DMS153 treated with DMSO at 0.1 percent for 48 hours (cell line): Measurements from ENCODE around the gene ENPP3.
A peak's percentile ranks its signal among the peaks of the same experiment; 100 is the strongest.

ENCODE experiments used
- DNase-seq: peaks from one replicate; lab custom pipeline; 2025; ENCODE audit not compliant: unreplicated experiment; lab: John Stamatoyannopoulos, UW

The ENPP3 gene

DNA sequence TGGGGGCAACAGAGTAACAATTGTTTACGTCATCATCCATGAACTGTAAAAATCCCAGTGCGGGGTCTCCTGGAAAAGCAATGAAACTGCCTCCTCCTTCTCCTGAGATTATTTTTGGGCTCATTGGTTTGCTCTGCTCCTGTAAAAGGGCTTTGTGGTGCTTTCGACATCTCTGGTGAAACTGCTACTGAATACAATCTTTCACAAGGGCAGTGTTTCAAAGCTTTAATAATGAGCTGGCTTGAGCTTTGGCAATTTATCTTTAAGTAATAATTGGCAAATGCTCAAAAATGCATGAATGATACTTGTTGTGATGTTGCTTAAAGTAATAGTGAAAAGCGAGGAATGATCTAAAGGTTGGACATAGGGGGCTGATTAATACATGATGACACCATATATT lies 127.2 kb downstream of the ENPP3 start:
- no peak for DNase-seq

DNA sequence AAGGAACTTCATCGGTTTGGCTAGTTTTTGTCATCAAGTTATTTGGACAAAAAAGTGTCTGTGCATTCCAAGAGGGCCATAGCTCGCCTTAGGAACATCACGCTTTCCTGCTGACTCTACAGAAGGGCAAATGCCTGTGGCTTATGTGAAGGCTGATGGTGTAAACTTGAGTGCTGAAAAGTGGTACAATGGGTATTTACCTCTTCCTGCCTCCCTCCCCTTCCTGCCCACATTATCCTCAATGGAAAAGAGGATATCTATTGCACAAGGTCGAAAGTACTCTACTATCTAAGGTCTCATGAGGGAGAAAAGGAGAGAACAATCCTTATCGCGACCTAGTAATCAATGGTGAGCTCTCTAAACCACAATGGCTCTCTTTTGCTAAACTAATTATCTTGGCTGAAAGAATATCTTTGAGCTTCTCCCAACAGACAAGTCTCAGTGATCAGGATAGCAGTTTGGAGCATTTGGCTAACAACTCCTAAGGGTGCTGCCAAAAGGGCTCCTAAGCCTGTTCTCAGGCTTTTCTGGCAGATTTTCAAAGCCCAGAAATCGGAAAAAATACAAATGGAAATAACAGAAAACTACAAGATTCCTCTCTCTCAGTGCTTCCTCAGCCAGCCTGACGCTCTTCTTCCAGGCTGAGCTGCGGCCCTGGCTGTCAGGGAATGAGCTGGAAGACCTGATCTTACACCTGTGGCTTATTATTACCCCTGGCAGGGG lies 128.1 kb downstream of the ENPP3 start:
- no peak for DNase-seq

GRCh38 chr6:131765804-131766135 lies 128.7 kb downstream of the ENPP3 start:
- no peak for DNase-seq

GRCh38 chr6:131766631-131767030 lies 129.5 kb downstream of the ENPP3 start:
- no peak for DNase-seq

DNA sequence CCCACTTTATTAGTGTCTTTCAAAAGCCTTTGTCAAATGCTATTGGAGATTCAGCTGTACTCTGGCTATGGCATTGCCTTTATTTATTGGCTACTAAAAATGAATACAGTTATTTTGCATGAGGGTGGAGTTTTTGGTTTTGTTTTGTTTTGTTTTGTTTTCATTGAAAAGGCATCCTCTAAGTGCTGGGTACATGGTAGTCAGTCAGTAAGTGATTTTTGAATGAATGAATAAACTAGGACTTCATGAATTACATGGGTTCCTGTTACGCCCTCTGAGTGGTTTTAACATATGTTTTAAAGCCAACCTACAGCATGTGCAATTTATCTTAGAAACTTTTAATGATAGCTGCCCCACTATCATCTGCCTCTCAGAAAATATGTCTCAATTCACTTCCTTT lies 131.9 kb downstream of the ENPP3 start:
- DNase-seq: no peak

DNA sequence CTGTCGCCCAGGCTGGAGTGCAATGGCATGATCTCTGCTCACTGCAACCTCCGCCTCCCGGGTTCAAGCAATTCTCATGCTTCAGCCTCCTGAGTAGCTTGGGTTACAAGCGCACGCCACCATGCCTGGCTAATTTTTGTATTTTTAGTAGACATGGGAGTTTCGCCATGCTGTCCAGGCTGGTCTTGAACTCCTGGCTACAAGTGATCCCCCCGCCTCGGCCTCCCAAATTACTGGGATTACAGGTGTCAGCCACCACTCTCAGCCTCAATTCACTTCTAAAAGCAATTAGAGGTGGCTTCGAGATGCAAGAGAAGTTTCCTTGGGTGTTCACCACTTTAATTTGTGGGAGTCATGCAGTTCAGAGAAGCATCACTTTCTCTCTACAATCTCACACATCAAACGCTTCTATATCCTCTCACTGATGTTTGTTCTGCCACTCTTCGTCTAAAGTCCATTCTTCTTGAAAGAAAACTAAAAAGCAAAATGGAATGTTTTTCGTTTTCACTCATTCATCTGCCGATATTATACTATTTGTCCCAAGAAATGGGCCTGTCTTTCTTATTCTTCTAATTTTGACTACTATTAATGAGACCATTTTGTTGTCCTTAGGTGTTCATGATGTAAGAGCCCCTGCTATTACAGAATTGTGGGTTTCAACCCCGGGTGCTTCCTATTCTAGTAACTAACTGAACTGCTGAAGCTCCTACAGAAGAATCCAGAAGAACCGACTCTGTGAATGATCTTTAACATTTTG lies 132.5 kb downstream of the ENPP3 start:
- no peak for DNase-seq

DNA sequence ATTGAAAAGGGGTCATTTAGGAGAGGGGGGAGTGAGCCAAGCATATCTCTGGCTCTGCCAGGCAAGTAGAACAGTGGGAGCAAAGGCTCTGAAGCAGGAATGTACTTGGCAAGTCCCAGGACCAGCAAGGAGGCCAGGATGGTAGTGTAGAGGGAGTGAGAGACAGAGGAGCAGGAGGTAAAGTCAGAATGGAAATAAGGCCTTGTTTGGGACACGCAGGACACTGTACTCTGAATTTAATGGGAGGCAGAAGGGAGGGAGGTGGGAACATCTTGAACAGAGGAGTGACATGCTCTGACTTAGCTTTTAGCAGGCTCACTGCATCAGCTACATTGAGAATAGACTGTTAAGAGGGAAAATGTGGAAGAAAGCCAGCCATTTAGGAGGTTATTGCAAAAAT lies 133.7 kb downstream of the ENPP3 start:
- DNase-seq: no peak

GRCh38 chr6:131773284-131773950 lies 136.3 kb downstream of the ENPP3 start:
- DNase-seq: no peak

- DNase-seq: no peak
These were observed 138.8 kb downstream of the ENPP3 start for GRCh38 chr6:131775886-131776285.

DNA sequence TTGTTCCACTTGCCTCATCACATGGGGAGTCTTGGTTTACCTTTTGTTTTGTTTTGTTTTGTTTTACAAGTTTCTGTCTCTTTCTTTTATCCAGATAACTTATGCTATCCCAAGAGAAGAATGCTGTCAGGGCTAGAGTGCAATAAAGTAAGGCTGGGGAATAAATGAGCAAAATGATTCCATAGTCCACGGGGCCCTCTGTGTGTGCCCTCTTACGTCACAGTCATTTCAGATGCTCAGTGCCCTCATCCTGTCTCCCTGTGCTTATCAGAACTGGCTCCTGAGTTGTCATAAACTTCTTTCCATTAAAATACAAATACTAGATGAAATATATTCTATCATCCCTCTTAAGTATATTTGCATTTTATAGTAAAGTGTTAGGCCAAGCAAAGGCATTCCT lies 139.9 kb downstream of the ENPP3 start:
- no peak for DNase-seq

DNA sequence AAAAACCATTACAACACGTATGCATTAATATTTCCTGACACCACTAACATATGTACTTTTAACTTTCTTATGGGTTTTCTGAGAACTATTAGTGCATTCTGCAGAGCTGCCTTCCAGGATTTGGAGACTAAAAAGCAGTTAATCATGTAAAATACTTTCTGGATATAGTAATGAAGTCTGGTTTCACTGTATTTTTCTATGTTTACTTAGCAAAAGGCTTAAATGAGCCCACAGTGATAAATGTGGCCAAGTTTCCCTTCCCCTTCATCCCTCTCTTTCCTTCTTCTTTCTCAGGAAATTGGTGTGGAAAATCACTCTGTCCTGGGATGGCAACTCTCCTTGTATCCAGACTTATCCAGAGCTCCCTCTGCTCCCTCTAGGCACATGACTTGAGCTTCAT lies 141.1 kb downstream of the ENPP3 start:
- no peak for DNase-seq

- DNase-seq: no peak
These were observed 142.2 kb downstream of the ENPP3 start for GRCh38 chr6:131779304-131779703.

GRCh38 chr6:131780600-131780999 lies 143.5 kb downstream of the ENPP3 start:
- DNase-seq: no peak

- DNase-seq: no peak
These were observed 144.6 kb downstream of the ENPP3 start for GRCh38 chr6:131781687-131782086.

- peak; percentile 6 for DNase-seq
These were observed 145.7 kb downstream of the ENPP3 start for GRCh38 chr6:131782764-131783163.

GRCh38 chr6:131784561-131784960 lies 147.5 kb downstream of the ENPP3 start:
- DNase-seq: no peak

- DNase-seq: no peak
These were observed 150.0 kb downstream of the ENPP3 start for GRCh38 chr6:131787079-131787478.

DNA sequence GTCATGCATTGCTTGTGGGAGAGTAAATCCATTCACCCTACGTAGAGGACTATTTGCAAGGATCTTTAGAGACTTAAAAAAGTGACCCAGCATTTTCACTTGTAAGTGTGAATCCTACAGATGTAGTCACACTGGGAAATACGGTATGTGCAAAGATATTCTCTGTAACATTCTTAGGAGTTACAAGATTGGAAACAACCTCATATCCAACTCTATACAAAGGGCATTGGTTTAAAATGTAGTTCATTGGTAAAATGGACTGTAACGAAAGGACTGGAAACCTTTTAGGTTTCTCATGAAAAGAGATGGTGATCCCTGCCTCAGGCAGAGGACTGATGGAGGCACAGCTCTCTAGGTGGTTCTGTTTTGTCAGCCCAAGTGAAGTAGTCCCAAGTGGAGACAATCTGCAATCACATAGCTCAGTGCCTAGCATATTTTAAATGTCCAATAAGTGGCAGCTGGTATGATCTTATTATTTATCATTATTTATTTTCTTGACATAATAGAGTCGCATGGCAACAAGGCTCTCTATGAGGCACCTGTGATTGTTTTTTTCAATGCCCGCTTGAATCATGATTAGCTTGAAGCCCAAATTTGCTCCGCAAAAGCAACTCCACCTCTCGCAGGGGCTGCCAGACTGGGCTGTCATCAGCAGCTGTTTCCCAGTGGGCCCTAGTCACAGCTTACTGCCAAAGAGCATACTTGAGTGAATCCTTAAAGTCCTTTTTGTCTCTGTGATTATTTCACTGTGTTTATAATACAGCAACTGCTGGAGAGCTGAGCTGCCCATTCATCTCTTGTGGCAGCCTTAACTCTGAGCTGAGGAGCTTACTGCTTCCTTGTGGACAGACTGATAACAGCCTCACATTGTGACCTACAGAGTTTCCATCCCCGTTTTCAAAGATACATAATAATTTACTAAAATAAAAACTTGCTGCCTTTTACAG lies 150.9 kb downstream of the ENPP3 start:
- no peak for DNase-seq

- DNase-seq: no peak
These were observed 152.1 kb downstream of the ENPP3 start for GRCh38 chr6:131789219-131789618.

GRCh38 chr6:131791476-131791875 lies 154.4 kb downstream of the ENPP3 start:
- no peak for DNase-seq

GRCh38 chr6:131792091-131792496 lies 155.0 kb downstream of the ENPP3 start:
- DNase-seq: no peak
